AG09309 (cell line): ENCODE results near the gene MICAL3.
A peak's percentile ranks its signal among the peaks of the same experiment; 100 is the strongest.

Experiments
- DNase-seq: peaks from one replicate; pipeline ENCODE4 v3.0.0-alpha.2; 2010; ENCODE audit warnings: low read depth
- H3K4me3 ChIP-seq: 2 replicates; pipeline ENCODE4 v1.5.1; 2011; ENCODE audit warnings: mild to moderate bottlenecking, low read depth, low read length, moderate library complexity; ENCODE audit not compliant: control insufficient read depth
- CTCF ChIP-seq: IDR thresholded peaks from 2 replicates; pipeline ENCODE4 v1.5.1; 2011; ENCODE audit warnings: mild to moderate bottlenecking, low read depth, low read length, inconsistent platforms; ENCODE audit not compliant: insufficient read depth, control insufficient read depth; ENCODE audit errors: missing control alignments

MICAL3 gene

GRCh38 chr22:18059473-18059872 lies 35.1 kb upstream of the MICAL3 start:
- no peak for DNase-seq
- no peak for TF ChIP-seq CTCF
- no peak overlapping the region for H3K4me3 ChIP-seq

- TF ChIP-seq CTCF: no peak
- DNase-seq: no peak
Observed at GRCh38 chr22:18059094-18059417, 34.7 kb upstream of the MICAL3 start.

GRCh38 chr22:18058371-18059093 lies 34.2 kb upstream of the MICAL3 start:
- TF ChIP-seq CTCF: no peak
- H3K4me3 ChIP-seq: no peak overlapping the region
- no peak for DNase-seq

More at GRCh38 chr22:18059094-18059417, 34.7 kb upstream of the MICAL3 start:
- no peak overlapping the region for H3K4me3 ChIP-seq

- DNase-seq: peak; percentile 96
- TF ChIP-seq CTCF: no peak
- H3K4me3 ChIP-seq: no peak overlapping the region
Observed at GRCh38 chr22:18057568-18058209, 33.3 kb upstream of the MICAL3 start.

- TF ChIP-seq CTCF: no peak
- DNase-seq: no peak
- H3K4me3 ChIP-seq: no peak overlapping the region
Observed at GRCh38 chr22:18056807-18057474, 32.6 kb upstream of the MICAL3 start.

GRCh38 chr22:18056161-18056666 lies 31.9 kb upstream of the MICAL3 start:
- no peak overlapping the region for H3K4me3 ChIP-seq
- TF ChIP-seq CTCF: no peak
- DNase-seq: peak; percentile 57
